22Rv1 (cell line): ENCODE data around the gene KDM2A.

Experiments used
- H3K27ac ChIP-seq: fragments of 450-650 bp; 2 replicates; pipeline ENCODE4 v1.5.1; 2017
- CTCF ChIP-seq: fragments of 450-650 bp; IDR thresholded peaks from 2 replicates; pipeline ENCODE4 v1.5.1; 2017; ENCODE audit warnings: mild to moderate bottlenecking
- ZFX ChIP-seq: fragments of 450-650 bp; IDR thresholded peaks from 2 replicates; pipeline ENCODE4 v1.6.1; 2017; ENCODE audit warnings: antibody characterized with exemption, borderline replicate concordance

KDM2A gene

DNA sequence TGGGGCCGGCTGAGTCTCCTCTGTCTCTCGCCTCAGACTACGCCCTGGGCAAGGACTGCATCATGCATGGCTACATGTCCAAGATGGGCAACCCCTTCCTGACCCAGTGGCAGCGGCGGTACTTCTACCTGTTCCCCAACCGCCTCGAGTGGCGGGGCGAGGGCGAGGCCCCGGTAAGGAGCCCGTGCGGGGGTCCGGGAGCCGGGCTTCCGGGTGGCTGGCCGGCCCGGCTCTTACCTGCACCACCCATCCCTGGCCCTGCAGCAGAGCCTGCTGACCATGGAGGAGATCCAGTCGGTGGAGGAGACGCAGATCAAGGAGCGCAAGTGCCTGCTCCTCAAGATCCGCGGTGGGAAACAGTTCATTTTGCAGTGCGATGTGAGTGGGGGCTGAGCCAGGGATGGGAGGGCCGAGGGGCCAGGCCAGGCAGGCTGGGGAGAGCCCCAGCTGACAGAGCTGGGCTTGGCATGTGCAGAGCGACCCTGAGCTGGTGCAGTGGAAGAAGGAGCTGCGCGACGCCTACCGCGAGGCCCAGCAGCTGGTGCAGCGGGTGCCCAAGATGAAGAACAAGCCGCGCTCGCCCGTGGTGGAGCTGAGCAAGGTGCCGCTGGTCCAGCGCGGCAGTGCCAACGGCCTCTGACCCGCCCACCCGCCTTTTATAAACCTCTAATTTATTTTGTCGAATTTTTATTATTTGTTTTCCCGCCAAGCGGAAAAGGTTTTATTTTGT is 165.9 kb downstream of the KDM2A start:
- TF ChIP-seq ZFX: no peak
- TF ChIP-seq CTCF: no peak

DNA sequence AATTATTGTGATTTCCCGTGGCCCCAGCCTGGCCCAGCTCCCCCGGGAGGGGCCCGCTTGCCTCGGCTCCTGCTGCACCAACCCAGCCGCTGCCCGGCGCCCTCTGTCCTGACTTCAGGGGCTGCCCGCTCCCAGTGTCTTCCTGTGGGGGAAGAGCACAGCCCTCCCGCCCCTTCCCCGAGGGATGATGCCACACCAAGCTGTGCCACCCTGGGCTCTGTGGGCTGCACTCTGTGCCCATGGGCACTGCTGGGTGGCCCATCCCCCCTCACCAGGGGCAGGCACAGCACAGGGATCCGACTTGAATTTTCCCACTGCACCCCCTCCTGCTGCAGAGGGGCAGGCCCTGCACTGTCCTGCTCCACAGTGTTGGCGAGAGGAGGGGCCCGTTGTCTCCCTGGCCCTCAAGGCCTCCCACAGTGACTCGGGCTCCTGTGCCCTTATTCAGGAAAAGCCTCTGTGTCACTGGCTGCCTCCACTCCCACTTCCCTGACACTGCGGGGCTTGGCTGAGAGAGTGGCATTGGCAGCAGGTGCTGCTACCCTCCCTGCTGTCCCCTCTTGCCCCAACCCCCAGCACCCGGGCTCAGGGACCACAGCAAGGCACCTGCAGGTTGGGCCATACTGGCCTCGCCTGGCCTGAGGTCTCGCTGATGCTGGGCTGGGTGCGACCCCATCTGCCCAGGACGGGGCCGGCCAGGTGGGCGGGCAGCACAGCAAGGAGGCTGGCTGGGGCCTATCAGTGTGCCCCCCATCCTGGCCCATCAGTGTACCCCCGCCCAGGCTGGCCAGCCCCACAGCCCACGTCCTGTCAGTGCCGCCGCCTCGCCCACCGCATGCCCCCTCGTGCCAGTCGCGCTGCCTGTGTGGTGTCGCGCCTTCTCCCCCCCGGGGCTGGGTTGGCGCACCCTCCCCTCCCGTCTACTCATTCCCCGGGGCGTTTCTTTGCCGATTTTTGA is 166.8 kb downstream of the KDM2A start:
- no peak for TF ChIP-seq CTCF
- TF ChIP-seq ZFX: no peak
- H3K27ac ChIP-seq: peak overlapping the region; percentile 91; the same call in 1 of the 2 replicates

More for the DNA sequence above, 165.9 kb downstream of the KDM2A start:
- no peak overlapping the region for H3K27ac ChIP-seq

DNA sequence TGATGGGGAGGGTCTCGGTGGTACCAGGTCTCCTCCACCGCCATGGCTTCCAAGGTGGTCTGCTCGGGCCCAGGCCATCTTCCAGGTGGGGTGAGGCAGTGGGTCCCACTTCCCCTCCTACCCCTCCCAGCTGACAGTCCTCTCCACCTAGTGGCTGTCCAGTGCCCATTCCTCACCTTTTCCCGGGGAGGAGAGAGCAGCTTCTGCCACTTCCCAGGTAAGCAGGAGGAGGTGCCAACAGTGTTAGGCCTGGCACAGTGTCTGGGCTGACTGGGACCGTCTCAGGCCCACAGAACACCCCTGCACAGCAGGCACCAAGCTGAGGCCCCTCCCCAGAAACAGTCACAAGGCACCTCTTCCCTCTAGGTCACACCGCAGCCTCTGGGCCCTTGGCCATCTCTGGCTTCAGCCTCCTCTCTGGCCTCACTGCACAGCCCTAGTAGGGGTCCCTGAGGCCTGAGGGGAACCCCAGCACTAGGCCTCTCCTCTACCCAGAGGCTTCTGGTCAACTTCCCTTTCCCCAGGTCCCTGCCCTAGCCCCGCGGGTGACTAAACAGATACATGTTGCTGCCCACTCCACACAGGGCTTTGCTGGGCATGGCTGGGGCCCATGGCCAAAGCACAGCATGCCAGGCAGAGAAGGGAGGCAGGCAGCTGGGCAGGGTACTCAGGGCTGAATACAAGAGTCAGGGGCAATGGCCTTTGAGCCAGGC is 167.7 kb downstream of the KDM2A start:
- H3K27ac ChIP-seq: peak overlapping the region; percentile 91

DNA sequence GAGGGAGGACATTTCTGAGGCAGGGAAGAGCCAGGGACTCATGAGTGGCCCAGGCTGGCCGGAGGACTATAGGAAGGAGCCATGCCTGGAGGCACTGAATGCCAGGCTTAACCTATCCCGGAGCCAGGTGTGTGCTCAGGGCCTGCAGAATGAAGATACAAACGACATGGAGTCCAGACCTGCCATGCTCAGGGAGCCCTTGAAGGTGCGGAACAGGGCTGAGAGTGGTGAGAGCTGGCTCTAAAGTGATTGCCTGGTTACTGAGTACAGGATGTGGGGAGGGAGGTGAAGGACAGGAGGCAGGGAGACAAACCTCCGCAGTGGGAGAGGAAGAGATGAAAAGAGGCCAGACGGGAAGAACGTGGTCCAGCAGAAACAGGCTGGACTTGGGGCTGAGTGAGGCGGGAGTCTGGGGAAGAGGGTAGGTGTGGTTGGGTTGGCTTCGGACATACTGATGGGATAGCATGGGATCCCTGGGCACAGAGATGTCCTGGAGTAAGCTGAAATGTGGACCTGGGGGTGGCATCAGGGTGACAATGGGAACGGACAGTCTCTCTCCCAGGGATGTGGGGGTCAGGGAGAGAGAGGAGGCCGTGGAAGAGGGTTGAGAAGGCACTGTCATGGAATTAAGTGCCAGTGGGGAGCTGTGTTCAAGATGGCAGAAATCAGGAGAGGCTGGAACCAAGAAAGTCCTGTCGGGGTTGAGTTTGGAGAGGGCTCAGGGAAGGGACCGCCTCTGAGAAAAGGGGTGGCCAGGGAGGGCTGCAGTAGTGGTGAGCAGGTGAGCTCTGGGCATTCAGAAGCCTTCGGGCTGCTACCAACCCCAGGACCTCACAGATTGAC is 168.5 kb downstream of the KDM2A start:
- no peak for TF ChIP-seq CTCF
- H3K27ac ChIP-seq: peak overlapping the region; percentile 91

More for the DNA sequence above, 167.7 kb downstream of the KDM2A start:
- TF ChIP-seq ZFX: no peak
- peak; percentile 10; the same call in 1 of the 2 replicates for TF ChIP-seq CTCF

DNA sequence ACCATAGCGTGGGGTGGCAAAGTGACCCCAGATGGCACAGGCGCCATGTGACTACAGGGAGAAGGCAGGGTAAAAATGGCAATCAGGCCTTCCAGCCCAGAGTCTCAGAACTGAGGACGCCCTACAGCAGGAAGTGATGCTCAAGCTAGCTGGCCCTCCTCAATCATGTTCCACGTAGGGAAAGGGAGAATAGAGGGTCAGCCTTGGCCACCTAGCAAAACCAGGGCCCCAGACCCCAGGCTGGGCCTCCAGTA is 169.1 kb downstream of the KDM2A start:
- no peak for TF ChIP-seq ZFX
- TF ChIP-seq CTCF: no peak
- peak overlapping the region; percentile 91 for H3K27ac ChIP-seq

- TF ChIP-seq CTCF (no peak; the same call in 1 of the 2 replicates), ZFX (no peak)
Measured at GRCh38 chr11:67288452-67289225, 169.6 kb downstream of the KDM2A start.

More at GRCh38 chr11:67288452-67289225, 169.6 kb downstream of the KDM2A start:
- peak overlapping the region; percentile 91 for H3K27ac ChIP-seq
